Glomerular endothelial cell (primary cell): Measurements from ENCODE around the gene ARHGAP27. TPM values are rescaled to one million over a fixed set of nuclear protein-coding genes. Genes with fewer than 3 reads are reported as not detected.
A peak's percentile ranks its signal among the peaks of the same experiment; 100 is the strongest.

Experiments used
- DNase-seq: peaks from one replicate; pipeline ENCODE4 v3.0.0-alpha.2; 2011; ENCODE audit warnings: low read depth, low spot score; ENCODE audit errors: extremely low read depth
- total RNA-seq: library from RNA; depleted of rRNA; stranded (reverse); fragments of >200 nt; gene quantifications from 2 replicates; pipeline ENCODE4 v1.2.3, GENCODE V29; 2015

Gene ARHGAP27
- total RNA-seq, 1 donor from 2014 or later: 71.2 TPM

- DNase-seq: no peak
Measured at GRCh38 chr17:45388604-45389325, 43.9 kb downstream of the ARHGAP27 start.

GRCh38 chr17:45387739-45388138 lies 44.9 kb downstream of the ARHGAP27 start:
- no peak for DNase-seq

DNA sequence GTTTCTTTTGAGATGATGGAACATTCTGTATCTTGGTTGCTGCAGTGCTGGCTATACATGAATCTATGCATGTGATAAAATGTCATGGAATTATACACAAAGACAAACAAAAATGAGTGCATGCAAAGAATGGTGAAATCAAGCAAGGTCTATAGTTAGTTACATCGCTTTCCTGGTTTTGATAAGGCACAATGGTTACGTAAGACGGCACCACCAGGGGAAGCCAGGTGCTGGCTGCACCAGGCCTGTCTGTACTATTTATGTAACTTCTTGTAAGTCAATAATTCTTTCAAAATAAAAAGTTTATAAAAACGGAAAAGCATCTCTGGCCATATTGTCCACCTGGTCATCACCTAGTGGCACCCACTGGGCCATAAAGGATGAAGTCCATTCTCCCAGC lies 46.5 kb downstream of the ARHGAP27 start:
- no peak for DNase-seq

DNA sequence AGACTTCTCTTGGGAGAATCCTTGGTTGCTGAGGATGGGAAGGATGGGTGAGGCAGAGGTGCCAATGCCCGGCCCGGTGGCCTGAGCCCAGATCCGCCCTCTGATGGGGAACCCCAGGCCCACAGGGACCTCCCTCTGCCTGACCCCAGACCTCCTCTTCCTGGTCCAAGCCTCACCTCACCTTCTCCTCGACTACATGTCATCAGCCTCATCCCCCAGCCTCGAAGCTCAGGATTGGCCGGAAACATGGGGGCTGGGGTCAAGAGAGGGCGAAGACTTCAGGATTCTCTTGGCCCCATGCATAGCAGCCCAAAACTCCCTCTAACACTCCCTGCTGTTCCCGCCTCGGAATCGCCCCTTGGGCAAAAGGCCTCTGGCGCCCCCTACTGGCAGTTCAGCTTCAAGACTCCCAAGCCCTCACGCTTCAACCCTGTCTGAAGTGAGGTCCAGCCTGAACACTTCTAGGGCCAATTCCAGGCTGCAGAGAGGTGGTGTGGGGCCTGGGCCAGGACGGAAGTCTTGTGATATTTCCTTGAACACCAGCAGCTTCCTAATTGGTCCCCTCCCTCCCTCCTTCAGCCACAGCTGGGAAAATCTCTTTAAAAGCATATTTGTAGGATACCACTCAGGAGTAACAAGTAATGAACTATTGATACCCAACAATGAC lies 47.2 kb downstream of the ARHGAP27 start:
- DNase-seq: peak; percentile 67

DNA sequence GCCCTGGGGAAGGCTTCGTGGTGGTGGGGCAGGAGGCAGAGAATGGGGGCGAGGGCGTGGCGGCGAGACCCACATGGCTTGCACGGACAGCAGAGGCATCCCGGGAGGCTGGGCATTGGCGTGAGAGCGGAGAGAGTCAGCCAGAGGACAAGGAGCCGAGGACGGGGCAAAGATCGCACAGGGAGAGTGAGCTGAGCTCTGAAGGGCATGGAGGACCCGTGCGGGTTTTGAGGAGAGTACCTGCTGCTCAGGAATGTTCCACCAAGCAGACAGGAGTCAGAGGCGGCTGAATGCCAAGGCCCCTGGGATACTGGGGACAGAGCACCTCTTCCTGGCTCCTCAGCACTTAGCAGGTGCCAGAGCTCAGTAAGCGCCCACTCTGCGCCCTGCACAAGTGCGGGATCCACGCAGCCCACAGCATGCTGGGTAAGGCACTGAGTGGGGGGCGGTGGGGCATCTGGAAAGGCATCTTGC lies 47.8 kb downstream of the ARHGAP27 start:
- DNase-seq: no peak

DNA sequence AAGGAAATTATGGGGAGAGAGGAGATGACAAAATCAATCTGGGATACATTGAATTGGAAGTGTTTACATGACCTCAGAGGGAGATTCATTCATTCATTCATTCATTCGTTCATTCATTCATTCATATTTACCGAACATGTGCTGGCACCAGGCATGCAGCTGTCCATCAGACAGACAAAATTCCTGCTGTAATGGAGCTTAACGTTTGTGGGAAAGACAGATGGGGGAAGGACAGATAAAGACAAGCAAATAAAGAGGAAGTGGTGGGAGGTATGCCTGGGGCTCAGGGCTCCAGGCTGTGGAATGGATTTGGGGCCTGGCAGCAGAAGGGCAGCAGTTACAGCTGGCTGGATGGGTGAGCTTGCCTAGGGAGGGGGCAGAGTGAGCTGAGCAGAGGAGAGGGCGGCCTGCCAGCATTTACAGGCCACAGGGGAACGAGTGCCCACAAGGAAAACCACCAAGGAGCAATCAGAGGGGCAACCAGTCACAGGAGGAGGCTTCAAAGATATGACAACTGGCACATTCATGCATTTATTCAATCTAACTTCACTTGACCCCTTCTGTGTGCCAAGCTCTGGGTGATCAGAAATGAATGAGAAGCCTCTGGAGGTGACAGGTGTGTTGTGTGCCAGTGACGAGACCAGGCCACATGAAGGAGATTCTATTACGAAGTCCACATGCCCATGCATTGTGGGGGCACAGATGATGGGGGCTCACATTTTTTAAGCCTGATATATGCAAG lies 48.5 kb downstream of the ARHGAP27 start:
- no peak for DNase-seq

GRCh38 chr17:45383003-45383402 lies 49.7 kb downstream of the ARHGAP27 start:
- no peak for DNase-seq

DNA sequence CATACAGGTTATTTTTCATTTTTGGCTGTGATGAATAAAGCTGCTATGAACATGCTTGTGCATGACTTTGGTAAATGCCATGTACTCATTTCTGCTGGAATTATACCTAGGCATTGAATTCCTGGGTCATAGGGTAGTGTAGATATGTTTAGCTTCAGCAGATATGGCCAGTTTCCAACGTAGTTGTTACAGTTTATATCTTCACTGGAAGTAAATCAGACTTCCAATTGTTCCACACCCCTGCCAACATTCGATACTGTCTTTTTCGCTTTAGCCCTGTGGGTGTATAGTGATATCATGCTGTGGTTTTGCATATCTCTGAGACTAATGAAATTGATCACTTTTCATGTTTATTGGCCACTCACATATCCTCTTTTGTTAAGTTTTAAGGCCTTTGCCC lies 50.4 kb downstream of the ARHGAP27 start:
- DNase-seq: no peak

DNA sequence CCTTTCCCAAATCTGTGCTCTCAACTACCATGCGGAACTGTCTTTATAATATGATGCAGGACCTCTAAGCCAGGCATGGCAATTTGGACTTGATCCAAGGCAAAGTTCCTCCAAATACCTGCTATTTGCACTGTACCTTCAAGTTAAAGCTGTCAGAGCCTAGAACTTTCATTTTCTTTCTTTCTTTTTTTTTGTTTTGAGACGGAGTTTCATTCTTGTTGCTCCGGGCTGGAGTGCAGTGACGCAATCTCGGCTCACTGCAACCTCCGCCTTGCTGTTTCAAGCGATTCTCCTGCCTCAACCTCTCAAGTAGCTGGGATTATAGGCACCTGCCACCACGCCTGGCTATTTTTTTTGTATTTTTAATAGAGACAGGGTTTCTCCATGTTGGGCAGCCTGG lies 51.7 kb downstream of the ARHGAP27 start:
- no peak for DNase-seq

DNA sequence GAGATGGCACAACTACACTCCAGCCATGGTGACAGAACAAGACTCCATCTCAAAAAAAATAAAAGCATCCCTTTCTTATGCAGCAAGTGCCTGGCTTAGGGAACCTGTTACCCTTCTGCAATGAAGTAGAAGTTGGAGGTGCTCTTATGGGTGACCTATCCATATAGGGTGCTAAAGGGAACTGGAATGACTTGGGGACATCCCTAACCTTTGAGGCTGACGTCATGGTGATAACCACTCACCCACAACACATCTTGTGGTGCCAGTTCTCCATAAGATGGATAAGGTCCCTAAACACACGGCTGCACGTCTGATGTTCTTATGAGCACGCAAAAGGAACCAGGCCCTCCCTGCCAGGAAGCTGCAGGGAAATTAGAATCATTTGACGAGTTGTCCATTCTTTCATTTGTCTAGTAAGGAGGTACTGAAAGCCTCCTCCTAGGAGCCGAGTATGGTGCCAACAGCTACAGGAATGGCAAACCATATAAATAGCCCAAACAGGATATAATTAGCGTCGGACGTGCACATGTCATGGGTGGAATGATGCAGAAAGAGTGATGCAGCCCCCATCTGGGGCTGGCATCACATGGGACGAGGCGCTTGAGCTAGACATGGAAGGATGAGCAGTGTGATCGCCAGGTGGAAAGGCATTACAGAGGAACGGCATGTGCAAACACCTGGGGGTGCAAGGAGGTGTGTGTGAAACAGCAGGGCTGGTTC lies 52.5 kb downstream of the ARHGAP27 start:
- no peak for DNase-seq

- DNase-seq: no peak
Measured at GRCh38 chr17:45377401-45377800, 55.3 kb downstream of the ARHGAP27 start.

- no peak for DNase-seq
Measured at GRCh38 chr17:45376171-45377005, 56.3 kb downstream of the ARHGAP27 start.

- DNase-seq: no peak
Measured at GRCh38 chr17:45374501-45374900, 58.2 kb downstream of the ARHGAP27 start.

GRCh38 chr17:45372325-45372869 lies 60.3 kb downstream of the ARHGAP27 start:
- no peak for DNase-seq

DNA sequence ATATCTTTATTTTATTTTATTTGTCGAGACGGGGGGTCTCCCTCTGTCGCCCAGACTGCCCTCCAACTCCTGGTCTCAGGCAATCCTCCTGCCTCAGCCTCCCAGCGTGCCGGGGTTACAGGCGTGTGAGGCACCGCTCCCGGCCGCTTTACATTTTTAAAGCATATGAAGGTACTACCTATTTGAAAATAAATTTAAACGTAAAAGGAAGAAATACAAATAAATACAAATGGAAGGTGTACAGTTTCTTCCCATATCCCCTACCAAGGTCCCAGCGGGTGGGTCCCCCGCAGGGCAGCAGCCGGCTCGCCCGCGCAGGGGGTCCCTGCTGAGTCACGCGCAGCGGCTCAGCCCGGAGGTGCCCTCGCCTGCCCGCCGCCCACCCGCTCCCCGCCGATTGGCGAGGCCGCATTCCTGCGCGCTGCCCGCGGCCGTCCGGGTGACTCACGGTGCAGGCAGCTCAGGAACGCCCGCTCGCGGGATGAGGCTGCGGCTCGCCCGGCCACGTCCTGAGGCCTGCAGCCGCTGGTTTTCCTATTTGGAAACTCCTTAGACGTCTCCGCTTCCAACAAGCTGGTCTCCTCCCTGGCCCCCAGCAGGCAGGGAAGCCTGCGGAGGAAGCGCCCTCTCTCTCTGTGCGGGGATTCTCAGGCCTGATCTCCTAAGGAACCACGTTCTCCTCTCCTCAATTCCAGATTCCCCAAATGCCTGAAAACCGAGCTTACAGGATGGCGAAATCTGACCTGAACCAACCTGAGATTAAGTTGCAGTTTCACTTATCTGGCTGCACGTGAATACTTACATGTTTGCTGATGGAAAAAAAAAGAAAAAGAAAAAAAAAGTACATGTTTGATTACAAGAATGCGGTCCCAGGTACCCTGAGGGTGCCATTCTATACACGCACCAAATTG lies 61.0 kb downstream of the ARHGAP27 start:
- peak; percentile 56 for DNase-seq

DNA sequence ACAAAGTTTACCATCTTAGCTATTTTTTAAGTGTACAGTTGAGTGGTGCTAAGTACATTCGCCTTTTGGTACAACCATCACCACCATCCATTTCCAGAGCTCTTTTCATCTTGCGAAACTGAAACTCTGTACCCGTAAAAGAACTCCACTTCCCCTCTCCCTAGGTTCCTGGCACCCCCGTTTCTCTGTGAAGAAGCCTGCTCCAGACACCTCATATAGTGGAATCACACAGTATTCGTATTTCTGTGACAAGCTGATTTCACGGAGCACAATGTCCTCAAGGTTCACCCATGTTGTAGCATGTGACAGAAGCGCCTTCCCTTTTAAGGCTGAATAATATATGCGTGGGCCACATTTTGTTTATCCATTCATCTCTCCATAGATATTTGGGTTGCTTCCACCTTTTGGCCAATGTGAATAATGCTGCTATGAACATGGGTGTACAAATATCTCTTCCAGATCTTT lies 61.7 kb downstream of the ARHGAP27 start:
- DNase-seq: no peak

GRCh38 chr17:45369421-45369820 lies 63.2 kb downstream of the ARHGAP27 start:
- DNase-seq: no peak

DNA sequence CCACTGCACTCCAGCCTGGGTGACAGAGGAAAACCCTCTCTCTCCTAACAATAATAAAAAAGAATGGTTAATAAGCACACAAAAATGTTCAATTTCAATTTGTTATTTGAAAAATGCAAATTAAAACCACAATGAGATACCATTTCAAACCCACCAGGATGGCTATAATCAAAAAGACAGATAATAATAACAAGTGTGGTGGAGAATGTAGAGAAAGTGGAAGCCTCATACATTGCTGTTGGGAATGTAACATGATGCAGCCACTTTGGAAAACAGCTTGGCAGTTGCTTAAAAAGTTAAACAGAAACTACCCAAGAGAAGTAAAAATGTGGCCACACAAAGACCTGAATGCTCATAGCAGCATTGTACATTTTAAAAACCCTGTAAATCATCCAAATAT lies 64.0 kb downstream of the ARHGAP27 start:
- no peak for DNase-seq

GRCh38 chr17:45367216-45367615 lies 65.5 kb downstream of the ARHGAP27 start:
- DNase-seq: no peak
